ENCODE measurements around the gene ARL10.
"Not testable (repeated sequence)": the region's sequence is repeated elsewhere in the genome, so short reads cannot be mapped to it uniquely, and the experiment has no call there.

ARL10 gene

GRCh38 chr5:176388444-176389134 lies 23.3 kb downstream of the ARL10 start, which contains the start of the genes HIGD2A and NOP16:
TSS of gene HIGD2A (plus strand) at chr5:176388751. CDS start at chr5:176388820, 69 bp downstream.
TSS of gene NOP16 (minus strand) at chr5:176388598. CDS start at chr5:176388539, 59 bp downstream.
- in situ Hi-C loops (cut with MboI; ENCODE audit: low sequenced_read_pairs): no loop called here

- in situ Hi-C loops (cut with MboI; ENCODE audit: low sequenced_read_pairs): no loop called here
Measured at GRCh38 chr5:176389135-176390123, 24.1 kb downstream of the ARL10 start.

GRCh38 chr5:176391479-176391878 lies 26.2 kb downstream of the ARL10 start:
- in situ Hi-C loops (cut with MboI; ENCODE audit: low sequenced_read_pairs): no loop called here

- in situ Hi-C loops (cut with MboI; ENCODE audit: low sequenced_read_pairs): no loop called here
Measured at GRCh38 chr5:176391999-176392398, 26.7 kb downstream of the ARL10 start.

GRCh38 chr5:176392526-176392925 lies 27.2 kb downstream of the ARL10 start:
- in situ Hi-C loops (cut with MboI; ENCODE audit: low sequenced_read_pairs): no loop called here

GRCh38 chr5:176394096-176394495 lies 28.8 kb downstream of the ARL10 start:
- in situ Hi-C loops (cut with MboI; ENCODE audit: low sequenced_read_pairs): no loop called here

- in situ Hi-C loops (cut with MboI; ENCODE audit: low sequenced_read_pairs): no loop called here
Measured at GRCh38 chr5:176394881-176395675, 29.8 kb downstream of the ARL10 start.

GRCh38 chr5:176396330-176396729 lies 31.0 kb downstream of the ARL10 start:
- in situ Hi-C loops (cut with MboI; ENCODE audit: low sequenced_read_pairs): no loop called here

GRCh38 chr5:176397736-176398420 lies 32.6 kb downstream of the ARL10 start:
- in situ Hi-C loops (cut with MboI; ENCODE audit: low sequenced_read_pairs): no loop called here

- in situ Hi-C loops (cut with MboI; ENCODE audit: low sequenced_read_pairs): no loop called here
Measured at GRCh38 chr5:176400382-176401156, 35.3 kb downstream of the ARL10 start.

GRCh38 chr5:176401281-176402205 lies 36.3 kb downstream of the ARL10 start:
- in situ Hi-C loops (cut with MboI; ENCODE audit: low sequenced_read_pairs): no loop called here

- in situ Hi-C loops (cut with MboI; ENCODE audit: low sequenced_read_pairs): no loop called here
Measured at GRCh38 chr5:176405656-176406435, 40.6 kb downstream of the ARL10 start.

- in situ Hi-C loops (cut with MboI; ENCODE audit: low sequenced_read_pairs): no loop called here
Measured at GRCh38 chr5:176406436-176407052, 41.3 kb downstream of the ARL10 start.

GRCh38 chr5:176407456-176408251 lies 42.4 kb downstream of the ARL10 start:
- in situ Hi-C loops (cut with MboI; ENCODE audit: low sequenced_read_pairs): no loop called here

GRCh38 chr5:176408252-176408573 lies 42.9 kb downstream of the ARL10 start:
- in situ Hi-C loops (cut with MboI; ENCODE audit: low sequenced_read_pairs): not testable (repeated sequence)

GRCh38 chr5:176408590-176408989 lies 43.3 kb downstream of the ARL10 start:
- in situ Hi-C loops (cut with MboI; ENCODE audit: low sequenced_read_pairs): no loop called here

- in situ Hi-C loops (cut with MboI; ENCODE audit: low sequenced_read_pairs): no loop called here
Measured at GRCh38 chr5:176409765-176410164, 44.5 kb downstream of the ARL10 start.
